ENCODE results near the gene SPINK2. TPM values are rescaled to one million over a fixed set of nuclear protein-coding genes. Genes with fewer than 3 reads are reported as not detected.

The SPINK2 gene
- total RNA-seq (2014; rRNA removed) (not detected in 2 replicates), Bru-seq, nascent RNA (percentile 10 among the genes with signal in this experiment), BruChase-seq, experiment 1, labeled RNA remaining after a 6-hour chase (not detected), BruChase-seq, experiment 2, labeled RNA remaining after a 2-hour chase (not detected)
- long read RNA-seq, result 0 reads

GRCh38 chr4:56821381-56822243 is at the start of gene SPINK2:
Gene SPINK2 (minus strand): TSS chr4:56821701. CDS start chr4:56821662, 39 bp downstream.
- Histone ChIP-seq H3K27me3 (ENCODE audit: low read length) (no peaks in the 10 kb centered on the region), H3K9ac (ENCODE audit: low read length) (no peak within 1 kb of the TSS), H3K4me2 (ENCODE audit: low read length) (peak within 1 kb of the TSS; percentile 81), H4K20me1 (ENCODE audit: low read length) (no peaks in the 10 kb centered on the region), H3K4me3 (ENCODE audit: low read length) (peak within 1 kb of the TSS; percentile 59), H3K36me3 (ENCODE audit: low read depth, low read length) (no peaks in the 10 kb centered on the region), H3K79me2 (ENCODE audit: low read length) (no peaks in the 10 kb centered on the region), H3K9me2 (replicated peaks; ENCODE audit: low read length) (no peaks in the 10 kb centered on the region), H3F3A (ENCODE audit: low read length, unreplicated experiment) (no peaks in the 10 kb centered on the region), H3K4me1 (ENCODE audit: insufficient read depth, low read length) (0 out of 2 replicates have a peak, but pooled peaks cover 3% of the 10 kb centered on the region), H2AFZ (ENCODE audit: low read length) (peak within 1 kb of the TSS; percentile 81), H3K9me3 (ENCODE audit: low read length) (no peaks in the 10 kb centered on the region), H3K27ac (ENCODE audit: low read length) (no peak within 1 kb of the TSS)
- ATAC-seq, result peak; percentile 84
- POLR2A ChIA-PET (ENCODE audit: unreplicated experiment), result interaction anchor here (0.6 kb wide), 1 partner anchor 1855 kb away, joined by 3 read pairs; no protein-coding TSS in a partner anchor
- TF ChIP-seq, protein P1, sequence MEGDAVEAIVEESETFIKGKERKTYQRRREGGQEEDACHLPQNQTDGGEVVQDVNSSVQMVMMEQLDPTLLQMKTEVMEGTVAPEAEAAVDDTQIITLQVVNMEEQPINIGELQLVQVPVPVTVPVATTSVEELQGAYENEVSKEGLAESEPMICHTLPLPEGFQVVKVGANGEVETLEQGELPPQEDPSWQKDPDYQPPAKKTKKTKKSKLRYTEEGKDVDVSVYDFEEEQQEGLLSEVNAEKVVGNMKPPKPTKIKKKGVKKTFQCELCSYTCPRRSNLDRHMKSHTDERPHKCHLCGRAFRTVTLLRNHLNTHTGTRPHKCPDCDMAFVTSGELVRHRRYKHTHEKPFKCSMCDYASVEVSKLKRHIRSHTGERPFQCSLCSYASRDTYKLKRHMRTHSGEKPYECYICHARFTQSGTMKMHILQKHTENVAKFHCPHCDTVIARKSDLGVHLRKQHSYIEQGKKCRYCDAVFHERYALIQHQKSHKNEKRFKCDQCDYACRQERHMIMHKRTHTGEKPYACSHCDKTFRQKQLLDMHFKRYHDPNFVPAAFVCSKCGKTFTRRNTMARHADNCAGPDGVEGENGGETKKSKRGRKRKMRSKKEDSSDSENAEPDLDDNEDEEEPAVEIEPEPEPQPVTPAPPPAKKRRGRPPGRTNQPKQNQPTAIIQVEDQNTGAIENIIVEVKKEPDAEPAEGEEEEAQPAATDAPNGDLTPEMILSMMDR (conservative IDR thresholded peaks at IDR 0.05; ENCODE audit: low read depth, low read length), result peak; percentile 45
- no peak for TF ChIP-seq EZH2phosphoT487 (IDR thresholded peaks at IDR 0.05; ENCODE audit: borderline replicate concordance, low read length)
- no TSS peak for BruUV-seq (replicated peaks)
- intact Hi-C loops (cut with micrococcal nuclease), result no loop called here
- CTCF ChIA-PET, result interaction anchor here (0.6 kb wide), 1 partner anchor 16 kb away, joined by 5 read pairs; no protein-coding TSS in a partner anchor
- peak; percentile 67 for DNase-seq

DNA sequence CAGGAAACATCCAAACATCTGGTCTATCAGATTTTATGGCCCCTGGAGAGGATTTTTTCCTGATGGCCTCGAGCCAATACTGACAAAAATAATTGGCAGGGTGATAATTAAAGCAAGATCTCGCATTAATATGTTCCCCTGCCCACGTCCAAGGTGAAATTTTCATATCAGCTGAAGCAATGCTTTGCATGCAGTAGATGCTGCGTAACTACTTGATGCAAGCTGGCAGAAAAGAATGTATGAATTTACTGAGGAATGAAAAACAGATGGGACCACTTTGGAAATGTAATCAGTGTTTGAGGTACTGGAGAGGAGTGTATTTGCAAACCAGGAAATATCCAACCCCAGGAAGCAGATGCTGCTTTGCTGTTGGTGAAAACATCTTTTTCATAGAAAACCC is 49.4 kb upstream of the SPINK2 start:
- BruUV-seq (replicated peaks), result no TSS peak
- TF ChIP-seq EZH2phosphoT487 (IDR thresholded peaks at IDR 0.05; ENCODE audit: borderline replicate concordance, low read length) (no peak), EZH2 (IDR thresholded peaks at IDR 0.05; ENCODE audit: low read length, unreplicated experiment) (no peak)
- TF ChIP-seq, protein P1 (conservative IDR thresholded peaks at IDR 0.05; ENCODE audit: low read depth, low read length), result no peak
- no peaks in the 10 kb centered on the region for H3K36me3 ChIP-seq (ENCODE audit: low read depth, low read length)
- H4K20me1 ChIP-seq (ENCODE audit: low read length), result no peaks in the 10 kb centered on the region
- no peak for DNase-seq
- H2AFZ ChIP-seq (ENCODE audit: low read length), result no peak overlapping the region
- H3K27me3 ChIP-seq (ENCODE audit: low read length), result no peaks in the 10 kb centered on the region
- H3K9me2 ChIP-seq (replicated peaks; ENCODE audit: low read length), result no peaks in the 10 kb centered on the region
- H3K9me3 ChIP-seq (ENCODE audit: low read length), result no peaks in the 10 kb centered on the region
- CTCF ChIA-PET, result no interaction called here
- no peak overlapping the region for H3K4me2 ChIP-seq (ENCODE audit: low read length)
- H3K4me1 ChIP-seq (ENCODE audit: insufficient read depth, low read length), result no peaks in the 10 kb centered on the region
- no peak overlapping the region for H3K4me3 ChIP-seq (ENCODE audit: low read length)
- no peak for ATAC-seq
- no peak overlapping the region for H3K27ac ChIP-seq (ENCODE audit: low read length)
- intact Hi-C loops (cut with micrococcal nuclease), result no loop called here
- H3K79me2 ChIP-seq (ENCODE audit: low read length), result no peaks in the 10 kb centered on the region
- H3K9ac ChIP-seq (ENCODE audit: low read length), result no peak overlapping the region
- POLR2A ChIA-PET (ENCODE audit: unreplicated experiment), result no interaction called here
- no peaks in the 10 kb centered on the region for H3F3A ChIP-seq (ENCODE audit: low read length, unreplicated experiment)
